Breast epithelium (tissue), 3 donors: ENCODE measurements around the gene VAV3.

Experiments used
- CTCF ChIP-seq, 3 donors: fragments of 450-650 bp; IDR thresholded peaks; one replicate each; pipeline ENCODE4 v1.5.1; 2016 to 2017; ENCODE audit warnings: antibody characterized with exemption in 3 of 3, mild to moderate bottlenecking in 3 of 3, moderate library complexity in 3 of 3
- POLR2A ChIP-seq: fragments of 450-650 bp; IDR thresholded peaks from one replicate; pipeline ENCODE4 v1.6.1; 2016; ENCODE audit warnings: antibody characterized with exemption, mild to moderate bottlenecking, moderate library complexity

GRCh38 chr1:107657356-107657755 lies 307.6 kb downstream of the VAV3 start:
- TF ChIP-seq CTCF (IDR thresholded peaks at IDR 0.05) (no peak), POLR2A (no peak)
